Endothelial cell of umbilical vein (primary cell): ENCODE results near the gene GABRA5.

ENCODE experiments used
- POLR2A ChIP-seq: IDR thresholded peaks from 2 replicates; pipeline ENCODE4 v1.6.1; 2012; ENCODE audit warnings: low read depth, mild to moderate bottlenecking, control low read depth, low read length
- POLR2AphosphoS5 ChIP-seq: IDR thresholded peaks from 2 replicates; pipeline ENCODE4 v1.6.1; 2012; ENCODE audit warnings: low read depth, mild to moderate bottlenecking, control low read depth, low read length, moderate library complexity; ENCODE audit not compliant: insufficient read depth
- TF ChIP-seq, protein P1 (sequence below), 2 donors: IDR thresholded peaks; 1 replicate in 1 of 2; 2 replicates in 1 of 2; pipeline ENCODE4 v1.5.1; 2011; ENCODE audit warnings: low read length in 2 of 2, mild to moderate bottlenecking in 2 of 2, moderate library complexity in 2 of 2, control low read depth in 1 of 2, inconsistent platforms in 1 of 2, low read depth in 1 of 2; ENCODE audit not compliant: insufficient read depth in 1 of 2; ENCODE audit errors: extremely low read depth in 1 of 2

DNA sequence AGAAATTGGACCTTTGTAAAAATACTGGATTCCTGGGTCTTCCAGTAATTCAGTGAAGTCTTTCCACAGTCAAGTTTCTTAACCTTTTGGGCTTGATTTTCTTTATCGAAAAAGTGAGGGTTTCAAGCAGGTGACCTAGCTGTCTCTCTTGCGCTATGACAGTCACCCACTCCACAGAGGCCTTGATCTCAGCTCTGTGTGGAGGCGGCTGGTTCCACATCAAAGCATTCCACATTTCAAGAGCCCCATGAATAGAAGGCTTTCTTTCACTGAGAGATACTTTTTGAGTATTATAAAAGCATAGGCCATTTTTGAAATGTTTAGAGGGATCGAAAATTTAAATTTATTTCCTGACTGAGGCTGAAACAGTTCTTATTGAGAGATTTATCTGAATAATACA is 43.9 kb downstream of the GABRA5 start:
- TF ChIP-seq, protein P1, sequence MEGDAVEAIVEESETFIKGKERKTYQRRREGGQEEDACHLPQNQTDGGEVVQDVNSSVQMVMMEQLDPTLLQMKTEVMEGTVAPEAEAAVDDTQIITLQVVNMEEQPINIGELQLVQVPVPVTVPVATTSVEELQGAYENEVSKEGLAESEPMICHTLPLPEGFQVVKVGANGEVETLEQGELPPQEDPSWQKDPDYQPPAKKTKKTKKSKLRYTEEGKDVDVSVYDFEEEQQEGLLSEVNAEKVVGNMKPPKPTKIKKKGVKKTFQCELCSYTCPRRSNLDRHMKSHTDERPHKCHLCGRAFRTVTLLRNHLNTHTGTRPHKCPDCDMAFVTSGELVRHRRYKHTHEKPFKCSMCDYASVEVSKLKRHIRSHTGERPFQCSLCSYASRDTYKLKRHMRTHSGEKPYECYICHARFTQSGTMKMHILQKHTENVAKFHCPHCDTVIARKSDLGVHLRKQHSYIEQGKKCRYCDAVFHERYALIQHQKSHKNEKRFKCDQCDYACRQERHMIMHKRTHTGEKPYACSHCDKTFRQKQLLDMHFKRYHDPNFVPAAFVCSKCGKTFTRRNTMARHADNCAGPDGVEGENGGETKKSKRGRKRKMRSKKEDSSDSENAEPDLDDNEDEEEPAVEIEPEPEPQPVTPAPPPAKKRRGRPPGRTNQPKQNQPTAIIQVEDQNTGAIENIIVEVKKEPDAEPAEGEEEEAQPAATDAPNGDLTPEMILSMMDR (IDR thresholded peaks at IDR 0.05; ENCODE audit: extremely low read depth in 1 of 2, insufficient read depth in 1 of 2, low read depth in 1 of 2, low read length in 2 of 2), result no peak
- TF ChIP-seq POLR2AphosphoS5 (no peak), POLR2A (no peak)
